ENCODE measurements around the gene MRPL14.
"Not testable (repeated sequence)": the region's sequence is repeated elsewhere in the genome, so short reads cannot be mapped to it uniquely, and the experiment has no call there.

DNA sequence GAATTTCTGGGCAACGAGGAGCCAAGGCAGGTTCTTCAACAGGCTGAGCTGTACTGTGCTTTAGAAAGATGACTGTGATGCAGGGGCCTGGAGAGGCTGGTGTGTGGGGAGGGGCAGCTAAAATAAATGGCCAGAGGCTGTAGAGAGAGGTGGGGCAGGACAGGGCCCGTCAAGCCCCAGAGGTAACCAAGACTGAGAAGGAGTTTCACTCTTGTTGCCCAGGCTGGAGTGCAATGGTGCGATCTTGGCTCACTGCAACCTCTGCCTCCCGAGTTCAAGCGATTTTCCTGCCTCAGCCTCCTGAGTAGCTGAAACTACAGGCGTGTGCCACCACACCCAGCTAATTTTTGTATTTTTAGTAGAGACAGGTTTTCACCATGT, 32.0 kb downstream of the MRPL14 start:
- not testable (repeated sequence) for TF ChIP-seq POLR2A (IDR thresholded peaks at IDR 0.05; ENCODE audit: low read depth, low read length); CBX3 (IDR thresholded peaks at IDR 0.05; ENCODE audit: borderline replicate concordance, low read depth); ZNF274 (IDR thresholded peaks at IDR 0.05; ENCODE audit: insufficient read depth, insufficient read length); CREB1 (IDR thresholded peaks at IDR 0.05; ENCODE audit: low read depth)
- TF ChIP-seq, protein P1, sequence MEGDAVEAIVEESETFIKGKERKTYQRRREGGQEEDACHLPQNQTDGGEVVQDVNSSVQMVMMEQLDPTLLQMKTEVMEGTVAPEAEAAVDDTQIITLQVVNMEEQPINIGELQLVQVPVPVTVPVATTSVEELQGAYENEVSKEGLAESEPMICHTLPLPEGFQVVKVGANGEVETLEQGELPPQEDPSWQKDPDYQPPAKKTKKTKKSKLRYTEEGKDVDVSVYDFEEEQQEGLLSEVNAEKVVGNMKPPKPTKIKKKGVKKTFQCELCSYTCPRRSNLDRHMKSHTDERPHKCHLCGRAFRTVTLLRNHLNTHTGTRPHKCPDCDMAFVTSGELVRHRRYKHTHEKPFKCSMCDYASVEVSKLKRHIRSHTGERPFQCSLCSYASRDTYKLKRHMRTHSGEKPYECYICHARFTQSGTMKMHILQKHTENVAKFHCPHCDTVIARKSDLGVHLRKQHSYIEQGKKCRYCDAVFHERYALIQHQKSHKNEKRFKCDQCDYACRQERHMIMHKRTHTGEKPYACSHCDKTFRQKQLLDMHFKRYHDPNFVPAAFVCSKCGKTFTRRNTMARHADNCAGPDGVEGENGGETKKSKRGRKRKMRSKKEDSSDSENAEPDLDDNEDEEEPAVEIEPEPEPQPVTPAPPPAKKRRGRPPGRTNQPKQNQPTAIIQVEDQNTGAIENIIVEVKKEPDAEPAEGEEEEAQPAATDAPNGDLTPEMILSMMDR (IDR thresholded peaks at IDR 0.05 in 2 of 3, conservative IDR thresholded peaks at IDR 0.05 in 1 of 3; ENCODE audit: control insufficient read depth in 2 of 3, extremely low read depth in 1 of 3, insufficient read depth in 1 of 3, low read depth in 3 of 3, low read length in 3 of 3) = not testable (repeated sequence)
- TF ChIP-seq, protein P2, sequence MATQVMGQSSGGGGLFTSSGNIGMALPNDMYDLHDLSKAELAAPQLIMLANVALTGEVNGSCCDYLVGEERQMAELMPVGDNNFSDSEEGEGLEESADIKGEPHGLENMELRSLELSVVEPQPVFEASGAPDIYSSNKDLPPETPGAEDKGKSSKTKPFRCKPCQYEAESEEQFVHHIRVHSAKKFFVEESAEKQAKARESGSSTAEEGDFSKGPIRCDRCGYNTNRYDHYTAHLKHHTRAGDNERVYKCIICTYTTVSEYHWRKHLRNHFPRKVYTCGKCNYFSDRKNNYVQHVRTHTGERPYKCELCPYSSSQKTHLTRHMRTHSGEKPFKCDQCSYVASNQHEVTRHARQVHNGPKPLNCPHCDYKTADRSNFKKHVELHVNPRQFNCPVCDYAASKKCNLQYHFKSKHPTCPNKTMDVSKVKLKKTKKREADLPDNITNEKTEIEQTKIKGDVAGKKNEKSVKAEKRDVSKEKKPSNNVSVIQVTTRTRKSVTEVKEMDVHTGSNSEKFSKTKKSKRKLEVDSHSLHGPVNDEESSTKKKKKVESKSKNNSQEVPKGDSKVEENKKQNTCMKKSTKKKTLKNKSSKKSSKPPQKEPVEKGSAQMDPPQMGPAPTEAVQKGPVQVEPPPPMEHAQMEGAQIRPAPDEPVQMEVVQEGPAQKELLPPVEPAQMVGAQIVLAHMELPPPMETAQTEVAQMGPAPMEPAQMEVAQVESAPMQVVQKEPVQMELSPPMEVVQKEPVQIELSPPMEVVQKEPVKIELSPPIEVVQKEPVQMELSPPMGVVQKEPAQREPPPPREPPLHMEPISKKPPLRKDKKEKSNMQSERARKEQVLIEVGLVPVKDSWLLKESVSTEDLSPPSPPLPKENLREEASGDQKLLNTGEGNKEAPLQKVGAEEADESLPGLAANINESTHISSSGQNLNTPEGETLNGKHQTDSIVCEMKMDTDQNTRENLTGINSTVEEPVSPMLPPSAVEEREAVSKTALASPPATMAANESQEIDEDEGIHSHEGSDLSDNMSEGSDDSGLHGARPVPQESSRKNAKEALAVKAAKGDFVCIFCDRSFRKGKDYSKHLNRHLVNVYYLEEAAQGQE (IDR thresholded peaks at IDR 0.05; ENCODE audit: low read depth, low read length) = not testable (repeated sequence)

Data from GM12878 (cell line).